Nucleus accumbens (tissue), 56 donors: ENCODE data around the gene ACAP1.
A peak's percentile ranks its signal among the peaks of the same experiment; 100 is the strongest.
"Not testable (repeated sequence)": the region's sequence is repeated elsewhere in the genome, so short reads cannot be mapped to it uniquely, and the experiment has no call there.

Experiments
- DNase-seq, 56 donors: peaks; one replicate each; lab custom pipeline; 2025; lab: John Stamatoyannopoulos, UW

ACAP1 gene

DNA sequence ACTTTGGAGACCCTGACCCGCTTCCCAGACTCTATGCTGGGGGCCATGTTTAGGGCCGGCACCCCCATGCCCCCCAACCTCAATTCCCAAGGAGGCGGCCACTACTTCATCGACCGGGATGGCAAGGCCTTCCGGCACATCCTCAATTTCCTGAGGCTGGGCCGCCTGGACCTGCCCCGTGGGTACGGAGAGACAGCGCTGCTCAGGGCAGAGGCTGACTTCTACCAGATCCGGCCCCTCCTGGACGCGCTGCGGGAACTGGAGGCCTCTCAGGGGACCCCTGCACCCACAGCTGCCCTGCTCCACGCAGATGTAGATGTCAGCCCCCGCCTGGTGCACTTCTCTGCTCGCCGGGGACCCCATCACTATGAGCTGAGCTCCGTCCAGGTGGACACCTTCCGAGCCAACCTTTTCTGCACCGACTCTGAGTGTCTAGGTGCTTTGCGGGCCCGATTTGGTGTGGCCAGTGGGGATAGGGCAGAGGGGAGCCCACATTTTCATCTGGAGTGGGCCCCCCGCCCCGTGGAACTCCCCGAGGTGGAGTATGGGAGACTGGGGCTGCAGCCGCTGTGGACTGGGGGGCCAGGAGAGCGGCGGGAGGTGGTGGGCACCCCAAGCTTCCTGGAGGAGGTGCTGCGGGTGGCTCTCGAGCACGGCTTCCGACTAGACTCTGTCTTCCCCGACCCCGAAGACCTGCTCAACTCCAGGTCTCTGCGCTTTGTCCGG is 16.7 kb downstream of the ACAP1 start:
- peak in 1 of 56 donors; percentile 5 for DNase-seq

DNA sequence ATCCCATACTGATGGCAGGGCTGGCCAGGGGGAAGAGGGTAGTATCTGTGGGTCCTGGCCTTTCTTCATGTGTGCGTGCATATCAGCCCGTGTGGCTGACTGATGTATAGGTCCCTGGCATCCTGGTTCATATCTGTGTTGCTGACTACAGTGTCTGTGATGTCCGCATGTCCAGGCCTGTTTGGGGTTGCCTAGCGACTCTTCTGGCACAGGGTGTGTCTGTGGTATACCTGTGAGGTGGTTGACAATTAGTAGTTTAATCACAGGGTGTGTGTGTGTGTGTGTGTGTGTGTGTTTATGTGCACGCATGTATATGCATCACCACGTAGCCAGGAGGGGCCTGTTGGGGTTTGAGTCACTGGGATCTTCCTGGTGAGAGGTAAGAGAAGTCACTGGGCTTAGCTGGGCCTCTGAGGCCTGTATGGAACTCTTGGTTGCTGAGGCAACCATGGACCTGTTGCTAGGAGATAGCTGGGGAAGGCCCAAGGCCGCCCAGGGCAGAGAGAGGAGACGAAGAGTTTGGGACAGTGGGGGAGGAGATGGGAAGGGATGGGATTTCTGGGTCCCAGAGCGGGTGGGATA is 18.0 kb downstream of the ACAP1 start:
- DNase-seq: peak in 11 of 56 donors; percentile 10 to 67 (median 36)

DNA sequence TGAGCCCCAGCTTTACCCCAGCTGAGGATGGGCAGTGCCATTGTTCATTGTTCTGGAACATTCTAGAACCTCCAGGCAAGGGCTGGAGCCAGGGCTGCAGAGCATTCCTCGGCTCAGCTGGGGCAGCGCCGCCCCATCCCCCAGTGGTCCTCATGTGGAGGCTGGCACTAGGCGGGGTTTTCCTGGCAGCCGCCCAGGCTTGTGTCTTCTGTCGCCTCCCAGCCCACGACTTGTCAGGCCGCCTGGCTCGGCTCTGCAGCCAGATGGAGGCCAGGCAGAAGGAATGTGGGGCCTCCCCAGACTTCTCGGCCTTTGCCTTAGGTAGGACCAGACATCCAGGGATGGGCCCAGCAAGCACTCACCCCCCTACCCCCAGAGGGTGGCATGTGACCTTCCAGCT is 18.7 kb downstream of the ACAP1 start, which contains the start of gene TMEM95:
Gene TMEM95 (plus strand): TSS at position 104 of the 400 bp plus-strand sequence. CDS start 49 bp downstream, at position 153.
- peak in 46 of 56 donors; percentile 22 to 88 (median 62) for DNase-seq

DNA sequence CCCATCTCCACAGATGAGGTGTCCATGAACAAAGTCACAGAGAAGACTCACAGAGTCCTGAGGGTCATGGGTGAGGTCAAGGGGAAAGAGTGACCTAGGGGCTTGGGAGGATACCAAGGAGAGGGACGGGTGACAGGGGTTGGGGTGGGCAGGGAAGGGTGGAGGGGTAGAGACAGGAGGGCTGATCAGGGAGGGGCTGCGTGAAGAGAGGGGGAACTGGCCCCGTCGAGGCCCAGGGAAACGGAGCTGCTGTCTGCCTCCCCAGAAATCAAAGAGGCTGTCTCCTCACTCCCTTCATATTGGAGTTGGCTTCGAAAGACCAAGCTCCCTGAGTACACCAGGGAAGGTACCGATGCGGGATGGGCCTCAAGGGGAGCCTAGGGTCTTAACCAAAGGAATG is 19.2 kb downstream of the ACAP1 start:
- no peak for DNase-seq

DNA sequence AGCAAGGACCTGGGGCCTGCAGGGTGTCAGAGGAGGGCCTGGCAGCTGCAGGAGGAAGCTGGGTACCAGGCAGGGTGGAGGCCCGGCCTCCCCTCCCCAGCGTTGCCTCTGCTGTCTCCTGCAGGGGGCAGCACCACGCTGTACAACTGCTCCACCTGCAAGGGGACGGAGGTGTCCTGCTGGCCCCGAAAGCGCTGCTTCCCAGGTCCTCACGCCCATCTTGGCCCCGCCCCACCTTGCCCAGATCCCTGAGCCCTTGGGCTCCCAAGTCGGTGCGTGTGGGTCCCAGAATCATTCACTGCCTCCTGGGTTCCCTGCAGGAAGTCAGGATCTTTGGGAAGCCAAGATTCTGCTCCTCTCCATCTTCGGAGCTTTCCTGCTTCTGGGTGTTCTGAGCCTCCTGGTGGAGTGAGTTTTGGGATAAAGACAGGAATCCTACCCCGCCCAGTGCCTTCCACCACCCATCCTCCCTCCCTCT is 19.8 kb downstream of the ACAP1 start:
- DNase-seq: peak in 45 of 56 donors; percentile 14 to 79 (median 48)

DNA sequence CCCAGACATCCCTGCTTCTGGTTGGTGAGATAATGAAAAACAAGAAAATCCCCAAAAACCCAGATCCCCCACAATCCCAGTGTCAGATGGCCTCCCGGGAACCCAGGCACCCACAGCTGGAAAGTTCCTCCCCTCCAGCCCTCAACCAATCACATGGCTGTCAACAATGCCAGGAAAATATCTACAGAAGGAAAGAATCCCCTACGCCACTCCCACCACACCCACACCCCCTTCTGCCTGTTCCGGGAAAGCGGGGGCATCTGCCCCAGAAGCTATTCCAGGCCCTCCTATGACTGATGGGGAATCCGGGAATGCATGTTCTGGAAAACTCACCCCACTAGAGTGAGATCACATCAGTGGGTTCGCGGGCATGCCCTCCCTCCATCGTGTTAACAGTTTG is 20.4 kb downstream of the ACAP1 start:
- DNase-seq: peak in 7 of 56 donors; percentile 21 to 42 (median 30)

DNA sequence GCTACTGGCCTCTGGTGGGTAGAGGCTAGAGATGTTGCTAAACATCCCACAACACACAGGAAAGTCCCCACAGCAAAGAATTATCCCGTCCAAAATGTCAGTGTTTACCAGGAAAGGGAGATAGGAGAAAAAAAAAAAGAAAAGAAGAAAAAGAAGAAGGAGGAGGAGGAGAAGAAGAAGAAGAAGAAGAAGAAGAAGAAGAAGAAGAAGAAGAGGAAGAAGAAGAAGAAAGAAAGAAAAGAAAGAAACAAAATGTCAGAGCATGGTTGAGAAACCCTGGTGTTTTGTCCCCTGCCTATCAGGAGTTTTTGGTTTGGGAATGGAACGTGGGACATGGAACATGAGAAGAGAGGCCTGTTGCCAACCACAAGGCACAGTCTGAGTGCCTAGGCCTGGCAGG is 21.1 kb downstream of the ACAP1 start:
- no peak for DNase-seq

DNA sequence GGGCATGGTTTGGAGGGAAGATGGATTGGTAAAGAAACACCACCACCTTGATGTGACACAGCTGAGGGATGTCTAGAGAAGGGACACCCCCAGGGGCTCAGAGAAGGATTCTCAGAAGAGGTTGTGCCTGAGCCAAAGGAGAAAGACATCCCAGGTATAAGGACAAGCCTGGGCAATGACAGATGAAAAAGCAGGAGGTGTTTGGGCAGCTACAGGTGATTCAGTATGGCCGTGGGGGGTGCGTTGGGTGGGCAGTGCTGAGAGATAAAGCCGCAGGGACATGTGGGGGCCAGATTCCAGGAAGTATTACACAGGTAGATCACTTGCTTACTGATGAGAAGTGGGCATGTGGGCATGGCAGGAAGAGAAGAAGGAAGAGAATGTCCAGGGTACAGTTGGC is 25.6 kb downstream of the ACAP1 start:
- DNase-seq: no peak

DNA sequence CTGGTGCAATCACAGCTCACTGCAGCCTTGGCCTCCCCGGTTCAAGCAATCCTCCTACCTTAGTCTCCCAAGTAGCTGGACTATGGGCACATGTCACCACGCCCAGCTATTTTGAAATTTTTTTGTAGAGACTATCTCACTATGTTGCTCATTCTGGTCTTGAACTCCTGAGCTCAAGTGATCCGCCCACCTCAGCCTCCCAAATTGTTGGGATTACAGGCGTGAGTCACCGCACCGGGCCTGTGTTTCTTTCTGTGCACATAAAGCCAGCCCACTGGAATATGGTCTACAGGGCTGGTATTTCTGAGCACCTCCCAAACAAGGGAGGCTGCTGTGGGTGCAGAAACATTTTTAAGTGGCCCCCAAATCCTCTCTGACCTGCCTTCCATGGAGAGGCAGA is 27.0 kb downstream of the ACAP1 start:
- DNase-seq: no peak

DNA sequence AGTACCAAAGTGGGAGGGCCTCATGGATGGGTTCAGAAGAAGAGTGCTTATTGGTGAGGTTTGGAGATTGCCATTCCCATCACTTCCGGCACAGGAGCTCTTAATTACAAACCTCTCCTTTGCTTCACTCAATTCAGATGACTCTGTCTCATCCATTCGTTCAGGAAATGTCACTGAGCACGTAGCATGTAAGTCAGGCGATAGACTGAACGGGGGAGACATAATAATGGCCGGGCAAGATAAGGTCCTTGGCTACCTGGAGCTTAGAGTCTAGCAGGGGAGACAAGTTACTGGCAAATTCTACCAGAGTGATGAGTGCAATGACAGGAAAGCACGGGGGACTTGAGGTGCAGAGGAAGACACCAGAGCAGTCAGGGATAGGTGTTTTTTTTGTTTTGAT is 29.6 kb downstream of the ACAP1 start:
- DNase-seq: peak in 2 of 56 donors; percentile 14 to 20

DNA sequence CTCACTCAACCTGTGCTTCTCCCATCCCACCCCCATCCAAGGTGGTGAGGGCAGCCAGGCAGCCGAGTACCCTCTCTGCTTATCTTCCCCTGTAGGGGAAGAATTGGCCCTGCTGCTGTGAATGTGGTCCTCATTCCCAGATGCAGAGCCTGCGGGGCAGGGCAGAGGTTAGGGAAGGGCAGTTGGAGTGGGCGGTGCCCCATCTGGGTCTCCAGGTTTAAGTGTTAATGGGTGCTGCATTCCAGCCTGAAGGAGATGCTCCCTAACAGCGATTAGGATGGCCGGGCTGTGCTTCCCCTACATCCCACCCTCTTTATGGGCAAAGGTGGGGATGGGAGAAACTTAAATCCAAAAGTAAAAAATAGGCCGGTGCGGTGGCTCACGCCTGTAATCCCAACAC is 30.8 kb downstream of the ACAP1 start:
- DNase-seq: no peak

DNA sequence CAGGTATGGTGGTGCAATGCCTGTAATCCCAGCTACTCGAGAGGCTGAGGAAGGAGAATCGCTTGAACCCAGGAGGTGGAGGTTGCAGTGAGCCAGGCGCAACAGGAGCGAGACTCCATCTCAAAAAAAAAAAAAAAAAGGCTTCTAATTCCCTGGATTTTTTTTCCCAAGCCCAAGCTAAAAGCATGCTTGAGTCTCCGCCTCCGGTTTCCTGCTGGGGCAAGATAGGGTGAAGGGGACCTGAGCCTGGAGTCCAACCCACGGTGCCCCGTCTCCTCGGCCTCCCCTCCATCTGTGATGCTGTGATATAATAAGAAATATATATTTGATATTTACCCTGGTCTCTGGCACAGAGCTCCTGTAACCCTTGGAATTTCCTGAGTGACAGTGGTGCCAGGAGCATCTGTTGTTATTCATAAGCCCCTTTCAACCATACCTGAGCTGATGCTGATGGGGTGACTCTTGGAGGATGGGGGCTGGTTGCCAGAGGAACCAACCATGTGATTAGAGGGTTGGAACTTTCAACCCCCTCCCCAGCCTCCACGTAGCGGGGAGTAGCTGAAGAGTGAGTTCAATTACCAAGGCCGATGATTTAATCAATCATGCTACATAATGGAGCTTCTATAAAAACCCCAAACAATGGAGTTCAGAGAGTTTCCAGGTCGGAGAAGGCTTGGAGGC is 31.7 kb downstream of the ACAP1 start:
- DNase-seq: peak in 13 of 56 donors; percentile 10 to 68 (median 44)

DNA sequence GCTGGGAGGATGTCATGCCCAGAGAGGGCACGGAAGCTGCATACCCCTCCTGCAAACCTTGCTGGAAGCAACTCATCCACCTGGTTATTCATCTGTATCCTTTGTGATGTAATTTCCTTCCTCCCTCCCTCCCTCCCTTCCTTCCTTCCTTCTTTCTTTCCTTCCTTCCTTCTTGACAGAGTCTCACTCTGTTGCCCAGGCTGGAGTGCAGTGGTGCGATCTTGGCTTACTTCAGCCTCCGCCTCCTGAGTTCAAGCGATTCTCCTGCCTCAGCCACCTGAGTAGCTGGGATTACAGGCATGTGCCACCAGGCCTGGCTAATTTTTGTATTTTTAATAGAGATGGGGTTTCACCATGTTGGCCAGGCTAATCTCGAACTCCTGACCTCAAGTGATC is 32.3 kb downstream of the ACAP1 start:
- DNase-seq: not testable (repeated sequence)

DNA sequence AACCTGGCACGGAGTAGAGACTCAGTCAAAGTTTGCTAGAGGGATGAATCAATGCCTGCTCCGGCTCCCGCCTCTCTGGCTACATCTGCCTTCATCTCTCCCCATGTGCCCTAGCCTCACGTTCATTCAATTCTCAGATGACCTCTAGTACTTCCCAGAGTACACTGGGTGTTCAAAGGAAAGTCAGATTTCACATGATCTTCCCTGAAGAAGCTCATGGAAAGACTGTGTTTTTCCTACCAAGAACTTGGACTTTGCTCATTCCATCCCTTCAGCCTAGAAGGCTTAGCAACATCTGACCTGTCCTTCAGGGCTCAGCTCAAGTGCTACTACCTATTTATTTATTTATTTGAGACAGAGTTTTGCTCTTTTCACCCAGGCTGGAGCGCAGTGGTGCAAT is 33.5 kb downstream of the ACAP1 start:
- no peak for DNase-seq

DNA sequence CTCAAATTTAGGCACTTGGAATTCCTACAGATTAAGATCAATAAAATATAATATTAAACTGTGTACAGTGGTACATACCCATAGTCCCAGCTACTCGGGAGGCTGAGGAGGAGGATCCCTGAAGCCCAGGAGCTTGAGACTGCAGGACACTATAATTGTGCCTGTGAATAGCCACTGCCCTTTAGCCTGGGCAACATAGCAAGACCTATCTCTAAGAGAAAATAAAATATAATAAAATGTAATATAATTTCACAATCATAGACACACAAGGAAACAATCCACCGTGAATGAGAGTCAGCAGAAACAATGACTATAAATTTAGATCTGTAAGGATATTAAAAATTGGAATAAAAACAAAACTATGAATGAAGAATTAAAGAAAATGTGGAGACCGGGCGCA is 34.5 kb downstream of the ACAP1 start:
- DNase-seq: no peak

DNA sequence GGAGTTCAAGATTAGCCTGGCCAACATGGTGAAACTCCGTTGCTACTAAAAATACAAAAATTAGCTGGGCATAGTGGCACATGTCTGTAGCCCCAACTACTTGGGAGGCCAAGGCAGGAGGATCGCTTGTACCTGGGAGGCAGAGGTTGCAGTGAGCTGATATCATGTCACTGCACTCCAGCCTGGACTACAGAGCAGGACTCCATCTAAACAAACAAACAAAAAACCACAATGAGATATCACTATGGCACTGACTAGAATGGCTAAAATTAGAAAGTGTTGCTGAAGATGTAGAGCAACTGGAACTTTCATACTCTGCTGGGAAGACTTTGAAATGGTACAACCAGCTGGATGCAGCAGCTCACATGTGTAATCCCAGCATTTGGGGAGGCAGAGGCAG is 38.0 kb downstream of the ACAP1 start:
- DNase-seq: no peak

DNA sequence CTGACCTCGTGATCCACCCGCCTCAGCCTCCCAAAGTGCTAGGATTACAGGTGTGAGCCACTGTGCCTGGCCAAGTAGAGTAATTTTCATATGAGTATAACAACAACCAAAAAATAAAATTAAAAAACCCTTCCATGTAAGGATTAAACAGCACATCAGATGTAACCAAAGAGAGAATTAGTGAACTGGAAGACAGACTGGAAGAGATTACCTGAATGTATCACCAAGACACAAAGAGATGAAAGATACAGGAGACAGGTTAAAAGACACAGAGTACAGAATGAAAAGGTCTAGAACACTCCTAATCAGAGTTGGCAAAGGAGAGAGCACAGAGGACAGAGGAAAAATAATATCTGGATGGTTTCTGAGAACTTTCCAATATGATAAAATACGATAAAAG is 42.8 kb downstream of the ACAP1 start:
- no peak for DNase-seq

DNA sequence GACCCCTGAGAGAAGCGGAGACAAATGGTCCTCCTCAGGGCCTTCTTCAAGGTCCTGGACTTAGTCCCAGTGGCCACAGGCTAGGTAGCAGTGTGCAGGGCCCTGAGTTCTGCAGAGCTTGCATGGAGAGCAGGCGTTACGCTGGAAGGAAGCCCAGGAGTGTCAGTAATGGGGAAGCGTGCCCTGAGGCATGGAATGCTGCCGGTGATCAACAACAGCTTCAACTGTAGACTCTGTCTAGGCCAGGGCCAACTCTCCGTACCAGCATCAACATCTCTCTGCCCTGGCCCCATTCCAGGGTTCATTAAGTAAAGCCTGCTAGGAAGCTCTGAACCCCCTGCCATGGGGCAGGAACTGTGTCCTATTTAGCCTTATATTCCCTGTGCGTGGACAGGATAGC is 44.0 kb downstream of the ACAP1 start:
- DNase-seq: peak in 7 of 56 donors; percentile 5 to 33 (median 9)

DNA sequence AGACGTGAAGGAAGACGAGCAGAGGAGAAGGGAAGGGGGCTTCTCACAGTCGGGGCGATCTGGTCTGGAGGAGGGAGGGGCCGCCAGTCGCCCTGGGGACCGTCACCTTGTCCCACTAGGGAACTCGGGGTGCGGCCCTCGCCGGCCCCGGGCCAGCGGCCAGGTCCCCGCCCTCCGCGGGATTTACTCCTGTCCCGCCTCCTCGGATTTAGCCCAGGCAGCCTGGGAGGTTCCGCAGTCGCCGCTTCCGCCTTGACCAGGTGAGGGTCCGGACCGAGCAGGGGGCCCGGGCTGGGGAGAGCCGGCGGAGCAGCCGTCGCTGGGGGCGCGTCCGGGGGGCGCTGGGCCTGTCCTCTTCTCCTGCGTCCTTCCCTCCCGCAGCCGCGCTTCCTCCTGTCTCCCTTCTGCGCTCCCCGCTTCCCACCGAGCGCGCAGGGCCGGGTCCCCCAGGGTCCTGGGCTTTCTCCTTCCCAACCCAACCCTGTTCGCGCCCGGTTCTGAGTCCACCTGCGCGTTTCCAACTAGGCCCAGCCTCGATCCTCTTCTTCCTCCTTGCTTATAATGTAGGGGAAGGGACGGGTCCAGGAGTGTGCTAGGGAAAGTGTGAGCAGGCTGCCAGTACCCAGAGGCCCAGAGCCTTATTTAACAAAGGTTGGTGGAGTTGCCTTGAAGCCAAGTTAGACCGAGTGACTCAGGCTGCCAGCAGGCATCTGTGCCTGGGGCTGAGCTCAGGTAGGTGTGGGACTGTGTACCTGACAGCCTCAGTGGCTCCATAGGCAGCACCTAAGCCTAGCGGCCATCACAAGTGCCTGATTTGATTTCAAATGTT is 44.7 kb downstream of the ACAP1 start, which contains the start of gene TNK1:
Gene TNK1 (plus strand): TSS at position 235 of the 829 bp plus-strand sequence. CDS start 1,838 bp downstream, outside the sequence.
- no peak for DNase-seq

DNA sequence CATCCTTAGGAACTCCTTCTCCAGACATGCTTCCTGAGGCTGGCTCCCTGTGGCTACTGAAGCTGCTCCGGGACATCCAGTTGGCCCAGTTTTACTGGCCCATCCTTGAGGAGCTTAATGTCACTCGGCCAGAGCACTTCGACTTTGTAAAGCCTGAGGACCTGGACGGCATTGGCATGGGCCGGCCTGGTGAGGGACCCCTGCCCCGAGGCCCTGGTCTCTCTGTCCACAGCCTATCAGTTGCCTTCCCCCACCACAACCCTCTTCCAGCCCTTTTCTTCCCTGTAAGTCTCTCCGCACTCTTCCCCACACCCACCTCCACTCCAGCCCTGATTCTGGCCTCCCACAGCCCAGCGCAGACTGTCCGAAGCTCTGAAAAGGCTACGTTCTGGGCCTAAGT is 46.6 kb downstream of the ACAP1 start:
- no peak for DNase-seq
